ENCODE data around the gene MRPL45.

MRPL45 gene

DNA sequence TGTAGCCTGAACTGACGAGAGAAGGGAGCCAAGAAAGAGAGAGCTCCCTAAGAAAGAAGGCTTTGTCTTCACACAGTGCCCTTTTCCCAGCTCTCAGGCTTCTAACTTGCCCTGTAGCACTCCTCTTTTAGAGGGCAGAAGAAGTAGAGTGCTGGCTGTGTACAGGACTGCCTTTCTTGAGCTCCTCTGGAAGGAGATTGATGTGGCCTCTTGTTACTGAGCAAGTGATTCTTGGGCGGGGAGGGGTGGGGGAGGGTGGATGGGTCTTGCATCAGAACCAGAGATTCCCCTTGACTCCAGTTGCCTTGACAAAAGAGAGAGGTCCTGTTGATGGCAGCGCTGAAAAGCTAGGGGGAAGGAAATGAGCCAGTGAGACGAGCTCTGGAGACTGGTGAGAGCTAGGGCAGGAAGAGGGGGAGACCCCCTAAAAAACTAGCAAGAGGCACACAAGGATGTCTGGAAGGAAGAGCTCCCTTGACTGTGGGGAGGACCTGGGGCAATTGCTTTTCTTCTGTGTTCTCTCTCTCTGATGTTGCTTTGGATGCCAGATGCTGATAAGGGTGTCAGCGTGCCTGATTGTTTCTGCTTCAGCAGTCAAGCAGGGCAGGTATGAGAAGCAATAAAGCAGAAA, 28.4 kb downstream of the MRPL45 start:
- no peak for DNase-seq (ENCODE audit: low read depth)

GRCh38 chr17:38326996-38327792, 30.2 kb downstream of the MRPL45 start:
- no peak for DNase-seq (ENCODE audit: low read depth)

DNA sequence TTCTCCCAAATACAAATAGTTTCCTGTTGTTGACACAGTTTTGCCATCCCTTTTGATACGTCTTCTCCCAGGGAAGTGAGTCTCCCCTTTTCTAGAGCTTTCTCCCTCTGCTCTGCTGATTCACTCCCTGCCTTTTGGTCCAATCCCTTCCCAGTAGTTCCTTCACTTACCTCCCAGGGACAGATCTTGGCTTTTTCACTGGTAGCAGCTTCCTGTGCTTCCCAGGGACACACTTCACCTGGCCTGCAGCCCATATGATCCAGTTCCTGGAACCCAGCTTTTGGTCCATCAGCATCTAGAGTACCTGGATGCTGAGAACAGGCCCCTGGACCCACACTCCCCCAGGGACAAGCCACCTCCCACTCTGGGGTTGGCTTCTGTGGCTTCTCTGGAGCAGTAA, 31.0 kb downstream of the MRPL45 start:
- DNase-seq (ENCODE audit: low read depth), result no peak

GRCh38 chr17:38328620-38329019, 31.7 kb downstream of the MRPL45 start:
- DNase-seq (ENCODE audit: low read depth), result no peak

- no peak for DNase-seq (ENCODE audit: low read depth)
These were observed 32.3 kb downstream of the MRPL45 start for GRCh38 chr17:38329284-38329683.

DNA sequence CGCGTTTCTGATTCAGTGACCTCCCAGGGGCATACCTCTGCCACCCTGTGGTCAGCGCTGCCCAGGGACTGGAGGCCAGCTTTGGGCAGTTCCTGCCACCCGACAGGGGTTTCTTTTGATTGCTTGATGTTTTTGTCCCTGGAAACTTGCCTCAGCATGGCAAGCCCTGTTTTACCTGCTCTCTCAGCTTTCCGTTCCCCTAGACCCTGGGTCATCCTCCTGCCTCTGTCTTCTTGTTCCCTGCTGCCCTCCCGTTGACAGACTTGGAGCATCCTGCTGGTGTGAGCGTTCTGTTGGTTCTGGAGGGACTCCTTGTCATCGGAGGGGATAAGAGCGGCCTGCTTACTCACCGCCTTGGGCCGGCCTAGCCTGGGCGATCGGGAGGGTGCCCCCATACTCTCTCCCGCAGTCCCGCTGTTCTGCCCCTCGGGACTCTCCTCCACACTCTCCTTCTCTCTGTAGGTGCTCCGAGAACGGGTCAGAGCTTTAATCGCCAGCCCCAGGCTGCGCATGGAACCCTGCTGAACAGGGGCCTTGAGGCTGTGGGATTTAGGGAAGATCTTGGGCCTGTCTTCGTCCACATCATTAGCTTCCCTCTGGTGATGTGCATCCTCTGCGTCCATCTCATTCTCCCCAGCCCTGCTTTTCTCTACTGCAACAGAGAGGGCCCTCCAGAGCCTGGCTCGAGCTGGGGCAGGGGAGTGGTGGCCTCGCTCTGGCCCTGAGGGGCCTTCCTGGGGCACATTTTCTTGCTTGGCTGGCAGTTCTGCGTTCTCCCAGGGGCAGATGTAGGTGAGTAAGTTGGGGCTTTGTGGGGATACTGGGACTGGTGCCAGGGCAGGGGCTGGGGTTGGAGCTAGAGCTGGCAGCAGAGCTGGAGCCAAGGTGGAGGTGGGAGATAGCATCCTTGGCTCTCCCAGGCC, 33.1 kb downstream of the MRPL45 start:
- DNase-seq (ENCODE audit: low read depth), result no peak

GRCh38 chr17:38330941-38331411, 34.0 kb downstream of the MRPL45 start:
- DNase-seq (ENCODE audit: low read depth), result no peak

DNA sequence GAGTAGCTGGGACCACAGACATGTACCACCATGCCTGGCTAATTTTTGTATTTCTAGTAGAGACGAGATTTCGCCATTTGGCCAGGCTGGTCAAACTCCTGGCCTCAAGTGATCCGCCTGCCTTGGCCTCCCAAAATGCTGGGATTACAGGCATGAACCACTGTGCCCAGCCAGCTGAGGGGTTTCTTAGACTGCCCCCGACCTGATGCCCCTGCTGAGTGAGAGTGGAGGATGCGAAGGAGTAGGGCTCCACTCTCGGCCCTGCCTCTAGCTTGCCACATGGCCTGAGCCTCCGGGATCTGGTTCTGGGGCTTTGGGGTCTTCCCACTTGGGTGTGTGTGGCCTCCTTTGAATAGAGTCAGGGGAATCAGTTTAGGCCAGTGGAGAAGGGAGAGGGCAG, 35.8 kb downstream of the MRPL45 start:
- no peak for DNase-seq (ENCODE audit: low read depth)

DNA sequence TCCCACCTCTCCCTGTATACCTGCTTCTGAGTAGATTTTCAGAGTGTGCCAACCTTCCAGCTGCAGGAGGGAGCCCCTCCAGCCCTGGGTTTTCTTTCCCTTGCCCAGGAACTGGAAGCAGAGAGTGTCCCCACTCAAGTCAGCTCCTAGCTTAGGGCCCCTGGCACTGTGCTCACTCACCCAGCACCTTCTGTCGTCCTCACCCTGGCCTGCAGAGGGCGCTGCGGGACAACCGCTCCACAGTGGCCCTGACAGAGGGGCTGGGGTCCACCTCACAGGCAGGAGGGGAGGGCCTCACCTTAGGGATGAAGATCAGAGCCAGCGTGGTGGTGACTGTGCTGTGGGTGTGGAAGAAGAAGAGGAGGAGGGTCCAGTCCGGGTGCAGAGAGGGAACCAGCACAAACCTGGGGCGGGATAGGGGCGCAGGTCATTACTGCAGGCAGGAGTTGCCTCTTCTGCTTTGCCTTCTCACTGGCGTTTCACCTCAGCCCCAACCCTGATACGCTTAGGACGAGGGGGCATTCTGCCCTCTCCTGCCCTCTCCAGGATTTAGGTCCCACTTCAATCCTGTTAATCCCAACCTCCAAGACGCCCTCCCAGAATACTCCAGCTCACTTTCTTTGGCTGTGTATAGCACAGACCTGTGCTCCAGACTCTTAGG, 36.8 kb downstream of the MRPL45 start:
- no peak for DNase-seq (ENCODE audit: low read depth)

GRCh38 chr17:38334480-38335364, 37.8 kb downstream of the MRPL45 start:
- DNase-seq (ENCODE audit: low read depth), result no peak

- no peak for DNase-seq (ENCODE audit: low read depth)
These were observed 39.9 kb downstream of the MRPL45 start for GRCh38 chr17:38336838-38337237.

GRCh38 chr17:38338053-38338452, 41.1 kb downstream of the MRPL45 start:
- DNase-seq (ENCODE audit: low read depth), result no peak

DNA sequence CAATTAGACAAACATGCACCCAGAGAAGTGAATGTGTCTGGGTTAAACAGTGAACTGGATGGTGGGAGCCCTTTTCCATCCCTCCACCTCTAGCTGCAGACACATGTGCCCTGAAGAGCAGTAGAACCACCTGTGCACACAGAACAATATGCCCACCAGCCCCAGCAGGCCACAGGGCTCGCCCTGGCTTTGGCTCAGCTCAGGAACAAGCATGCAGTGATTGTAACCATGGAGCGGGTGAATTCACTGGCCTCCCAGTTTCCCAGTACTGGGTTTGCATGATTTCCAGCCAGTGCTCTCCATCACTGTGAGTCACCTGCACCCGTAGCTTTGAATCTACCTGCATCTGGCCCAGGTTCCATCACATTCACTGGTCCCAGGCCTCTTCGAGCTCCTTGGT, 41.6 kb downstream of the MRPL45 start:
- no peak for DNase-seq (ENCODE audit: low read depth)

DNA sequence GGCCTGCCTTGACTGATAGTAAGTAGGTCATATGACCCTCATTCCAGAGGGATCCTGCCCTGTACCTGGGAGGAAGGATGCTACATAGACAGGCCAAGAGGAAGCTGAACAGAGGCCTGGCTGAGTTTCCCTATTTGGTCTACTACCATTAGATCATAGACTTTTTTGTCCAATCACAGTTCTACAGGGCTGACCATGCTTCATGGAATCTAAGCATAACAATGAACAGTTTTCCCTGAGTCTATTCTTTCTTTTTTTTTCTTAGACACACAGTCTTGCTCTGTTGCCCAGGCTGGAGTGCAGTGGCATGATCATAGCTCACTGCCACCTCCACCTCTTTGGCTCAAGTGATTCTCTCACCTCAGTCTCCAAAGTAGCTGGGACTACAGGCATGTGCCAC, 42.9 kb downstream of the MRPL45 start:
- no peak for DNase-seq (ENCODE audit: low read depth)

DNA sequence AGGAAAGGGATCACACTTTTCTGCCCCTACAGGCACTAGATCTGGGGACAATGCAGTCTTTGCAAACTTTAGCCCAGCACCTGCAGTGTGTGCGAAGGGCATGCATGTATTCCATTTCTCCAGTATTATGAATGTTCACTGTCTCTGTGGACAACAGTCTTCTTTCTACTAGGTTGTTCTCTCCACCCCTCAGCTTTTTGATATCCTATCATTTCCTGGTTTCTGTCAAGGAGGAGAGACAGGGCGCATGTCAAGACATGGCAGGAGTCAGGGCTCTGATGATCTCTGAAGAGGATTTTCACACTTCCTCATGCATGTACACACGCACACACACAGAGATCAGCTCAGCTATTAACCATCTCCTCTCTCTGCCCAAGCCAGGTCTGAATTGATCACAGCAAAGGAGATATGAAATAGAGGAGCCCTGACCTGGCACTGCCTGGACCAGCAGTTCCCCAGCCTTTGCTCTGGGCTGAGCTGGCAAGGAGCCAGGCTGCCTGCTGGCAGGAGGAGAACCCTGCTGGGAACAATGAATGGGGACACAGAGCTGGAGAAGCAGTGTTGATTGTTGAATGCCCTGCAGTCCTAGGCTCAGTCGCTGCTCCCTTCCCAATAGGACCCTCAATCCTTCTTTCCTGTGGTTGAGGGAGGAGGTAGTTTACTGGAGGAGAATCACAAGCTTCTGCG, 44.2 kb downstream of the MRPL45 start:
- DNase-seq (ENCODE audit: low read depth), result no peak

- no peak for DNase-seq (ENCODE audit: low read depth)
These were observed 46.1 kb downstream of the MRPL45 start for GRCh38 chr17:38342886-38343607.

DNA sequence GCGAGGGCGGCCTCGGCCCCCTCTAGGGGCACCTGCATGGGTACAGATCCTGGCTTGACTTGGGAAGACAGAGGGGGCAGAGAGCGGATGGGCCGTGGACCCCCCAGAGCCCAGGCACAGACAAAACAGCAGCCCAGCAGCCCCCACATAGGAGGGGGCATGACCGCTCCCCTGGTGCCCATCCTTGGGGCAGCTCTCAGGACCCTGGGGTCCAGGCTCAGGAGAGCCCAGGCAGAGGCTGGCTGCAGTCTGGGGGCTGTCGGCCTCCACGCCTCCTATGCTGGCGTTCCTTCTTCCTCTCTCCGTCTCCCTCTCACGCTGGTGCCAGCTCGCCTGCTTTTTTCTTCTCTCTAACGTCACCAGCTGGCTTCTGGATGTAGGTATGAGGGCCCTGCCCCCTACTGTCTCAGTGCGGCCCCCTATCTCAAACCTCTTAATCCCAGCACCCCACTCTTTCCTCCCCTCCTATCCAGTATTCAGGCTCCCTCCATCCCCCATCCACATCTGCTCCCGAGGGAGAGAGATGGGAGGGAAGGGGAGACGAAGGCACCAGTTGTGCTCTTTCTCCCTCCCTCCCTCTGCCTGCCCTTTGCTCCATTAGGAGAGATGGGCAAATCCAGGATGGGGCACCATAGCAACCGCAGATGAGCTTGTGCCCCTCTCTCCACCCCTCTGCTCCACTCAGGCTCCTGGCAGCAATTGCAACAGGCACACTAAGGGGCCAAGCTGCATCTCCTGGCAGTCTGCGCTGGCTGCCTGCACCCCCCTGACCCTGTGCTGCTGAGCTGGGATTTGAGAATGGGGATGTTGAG, 46.8 kb downstream of the MRPL45 start, which contains the start of gene GPR179:
Gene GPR179, minus strand, starts transcription at position 349 of the 812 bp plus-strand sequence. Its CDS starts 167 bp downstream, at position 182.
- DNase-seq (ENCODE audit: low read depth), result no peak

DNA sequence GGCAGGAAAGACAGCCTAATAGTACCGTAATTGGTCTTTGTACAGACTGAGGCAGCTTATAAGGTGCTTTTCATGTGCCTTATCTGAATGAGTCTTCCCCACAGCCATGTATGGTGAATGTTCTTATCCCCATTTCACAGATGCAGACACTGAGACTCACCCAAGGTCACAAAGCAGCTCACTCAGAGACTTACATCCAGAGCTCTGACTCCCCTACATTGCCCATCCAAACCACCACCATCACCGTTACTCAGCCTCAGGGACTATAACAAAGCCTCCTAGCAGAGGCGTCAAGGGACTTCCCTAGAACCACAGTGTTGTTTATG, 47.4 kb downstream of the MRPL45 start:
- no peak for DNase-seq (ENCODE audit: low read depth)

- DNase-seq (ENCODE audit: low read depth), result no peak
These were observed 48.8 kb downstream of the MRPL45 start for GRCh38 chr17:38345743-38346142.
